Adipocyte (in vitro differentiated cells): ENCODE measurements around the gene KANSL2.

Source experiments
- DNase-seq: peaks from one replicate; pipeline ENCODE4 v3.0.0-alpha.2; 2015; ENCODE audit warnings: low read depth
- H3K27me3 ChIP-seq: replicated peaks from 2 replicates; pipeline ENCODE4 v1.7.0; 2013; ENCODE audit warnings: mild to moderate bottlenecking, low read length, moderate library complexity; ENCODE audit not compliant: control insufficient read depth, insufficient read depth
- H3K36me3 ChIP-seq: 2 replicates; pipeline ENCODE4 v1.7.0; 2013; ENCODE audit warnings: low read length, mild to moderate bottlenecking, moderate library complexity; ENCODE audit not compliant: control insufficient read depth, insufficient read depth, severe bottlenecking
- H3K4me1 ChIP-seq: 2 replicates; pipeline ENCODE4 v1.7.0; 2013; ENCODE audit warnings: mild to moderate bottlenecking, low read length, moderate library complexity; ENCODE audit not compliant: control insufficient read depth, insufficient read depth
- H3K4me3 ChIP-seq: 2 replicates; pipeline ENCODE4 v1.7.0; 2013; ENCODE audit warnings: mild to moderate bottlenecking, low read length, moderate library complexity
- H3K9ac ChIP-seq: 2 replicates; pipeline ENCODE4 v1.7.0; 2013; ENCODE audit warnings: mild to moderate bottlenecking, low read length, moderate library complexity
- H3K9me3 ChIP-seq: 2 replicates; pipeline ENCODE4 v1.7.0; 2013; ENCODE audit warnings: mild to moderate bottlenecking, low read length, moderate library complexity; ENCODE audit not compliant: control insufficient read depth

KANSL2 gene

DNA sequence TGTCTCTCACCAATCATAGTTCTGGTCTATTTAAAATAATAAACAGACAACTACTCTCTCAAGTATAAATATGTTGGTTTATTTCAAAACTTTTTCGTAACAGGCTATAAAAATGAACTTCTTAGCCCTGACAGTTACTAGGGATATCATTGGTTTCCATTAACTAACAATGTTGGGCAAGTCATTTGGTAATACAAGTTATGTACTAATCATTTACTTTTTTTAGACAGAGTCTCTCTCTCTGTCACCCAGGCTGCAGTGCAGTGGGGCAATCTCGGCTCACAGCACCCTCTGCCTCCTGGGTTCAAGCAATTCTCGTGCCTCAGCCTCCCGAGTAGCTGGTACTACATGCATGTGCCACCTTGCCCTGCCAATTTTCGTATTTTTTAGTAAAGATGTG is 14.6 kb upstream of the KANSL2 start:
- DNase-seq: no peak
- Histone ChIP-seq H3K36me3 (peaks cover 68% of the 10 kb centered on the region), H3K9me3 (no peaks in the 10 kb centered on the region), H3K9ac (no peak overlapping the region), H3K4me3 (no peak overlapping the region), H3K4me1 (peaks cover 18% of the 10 kb centered on the region), H3K27me3 (no peaks in the 10 kb centered on the region)

DNA sequence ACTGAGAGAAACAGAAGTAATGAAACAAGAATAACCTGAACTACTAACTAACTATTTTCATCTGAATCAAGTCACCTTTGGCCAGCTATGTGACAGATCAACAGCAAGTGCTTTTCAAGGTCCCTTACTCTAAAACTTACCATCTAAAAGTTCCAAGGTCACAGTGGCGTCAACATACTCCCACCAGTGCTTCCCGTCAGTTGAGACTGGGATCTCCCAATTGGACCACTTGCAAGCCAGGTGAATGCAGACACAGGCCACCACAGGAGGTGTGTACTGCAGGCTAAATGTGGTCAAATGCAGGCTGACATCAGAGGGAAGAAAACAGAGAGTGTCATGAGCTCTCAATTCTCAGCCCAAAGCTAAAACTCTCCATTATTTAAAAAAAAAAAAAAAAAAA is 13.8 kb upstream of the KANSL2 start:
- H3K36me3 ChIP-seq: peaks cover 70% of the 10 kb centered on the region
- no peak for DNase-seq
- H3K4me3 ChIP-seq: no peak overlapping the region

DNA sequence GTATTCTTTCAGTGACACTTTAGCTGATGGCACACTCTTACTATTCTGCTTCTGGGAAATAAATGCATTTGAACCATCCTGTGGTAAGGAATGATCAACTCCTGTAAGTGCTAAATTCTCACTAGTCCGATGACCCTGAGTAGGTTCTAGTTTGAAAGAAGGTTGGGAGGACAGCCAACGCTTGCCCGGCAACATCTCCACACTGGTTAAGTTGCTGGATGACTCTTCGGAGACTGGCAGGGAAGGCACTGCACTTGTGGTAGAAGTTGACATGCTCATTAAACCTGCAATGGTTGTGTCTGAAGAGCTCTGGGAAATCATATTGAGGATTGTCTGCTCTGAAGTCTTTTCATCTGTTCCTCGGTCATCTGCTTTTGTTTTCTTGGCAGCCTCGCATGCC is 12.0 kb upstream of the KANSL2 start:
- no peak overlapping the region for H3K4me3 ChIP-seq
- H3K36me3 ChIP-seq: peaks cover 80% of the 10 kb centered on the region
- no peak for DNase-seq
- no peak overlapping the region for H3K9ac ChIP-seq
- H3K9me3 ChIP-seq: no peaks in the 10 kb centered on the region
- peaks cover 29% of the 10 kb centered on the region for H3K4me1 ChIP-seq
- H3K27me3 ChIP-seq: no peaks in the 10 kb centered on the region

More for the DNA sequence above, 13.8 kb upstream of the KANSL2 start:
- H3K9me3 ChIP-seq: no peaks in the 10 kb centered on the region
- H3K27me3 ChIP-seq: no peaks in the 10 kb centered on the region
- H3K4me1 ChIP-seq: peaks cover 23% of the 10 kb centered on the region
- H3K9ac ChIP-seq: no peak overlapping the region

DNA sequence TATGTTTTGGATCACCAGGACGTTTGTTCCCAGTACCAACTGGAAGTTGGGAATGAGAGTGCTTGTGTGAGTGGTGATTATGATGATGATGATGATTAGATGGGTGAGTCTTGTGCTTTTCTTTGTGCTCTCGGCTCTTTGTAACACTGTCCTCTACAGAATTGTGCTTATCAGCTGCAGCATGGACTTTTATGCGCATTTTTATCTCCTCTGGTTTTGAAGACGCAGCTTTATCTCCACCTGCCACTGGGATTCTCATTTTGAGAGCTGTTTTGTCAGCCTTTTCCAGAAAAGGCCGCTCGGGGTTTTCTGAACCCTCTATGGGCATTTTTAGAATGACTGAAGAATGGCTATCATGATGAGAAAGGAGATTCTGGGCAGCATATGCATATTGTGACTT is 11.5 kb upstream of the KANSL2 start:
- H3K27me3 ChIP-seq: no peaks in the 10 kb centered on the region
- H3K9me3 ChIP-seq: no peaks in the 10 kb centered on the region
- H3K9ac ChIP-seq: no peak overlapping the region
- H3K4me1 ChIP-seq: peaks cover 29% of the 10 kb centered on the region
- no peak for DNase-seq
- no peak overlapping the region for H3K4me3 ChIP-seq
- peaks cover 80% of the 10 kb centered on the region for H3K36me3 ChIP-seq

DNA sequence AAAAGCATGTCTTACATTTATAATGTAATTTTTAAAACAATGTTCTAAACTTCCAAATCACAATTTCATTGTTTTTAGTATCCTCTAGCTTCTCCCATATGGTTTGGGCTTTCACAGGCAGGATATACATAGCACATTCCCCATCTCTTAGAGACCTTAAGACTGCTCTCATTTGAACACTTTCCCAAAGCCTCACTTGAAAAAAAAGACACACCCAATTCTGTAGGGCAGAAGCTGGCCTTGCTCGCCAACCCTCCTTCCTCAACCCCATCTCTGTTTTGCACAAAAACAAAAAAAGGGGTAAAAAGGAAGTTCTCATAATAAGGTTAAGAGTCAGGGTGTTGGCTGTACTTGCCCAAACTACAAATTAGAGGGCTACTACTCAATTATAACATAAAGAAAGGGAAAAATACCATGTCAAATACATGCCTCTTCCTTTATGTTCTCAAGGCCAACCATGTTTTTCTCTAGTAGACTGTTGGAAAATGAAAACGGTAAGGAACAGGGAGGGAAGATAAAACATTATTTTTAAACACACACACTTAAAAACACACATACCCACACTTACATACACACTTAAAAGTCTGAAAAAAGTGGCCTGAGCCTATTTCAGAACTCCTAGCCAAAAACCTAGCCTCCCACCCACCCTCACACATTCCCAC is 9.9 kb upstream of the KANSL2 start:
- H3K4me3 ChIP-seq: no peak overlapping the region
- no peak overlapping the region for H3K9ac ChIP-seq
- no peaks in the 10 kb centered on the region for H3K9me3 ChIP-seq
- peaks cover 82% of the 10 kb centered on the region for H3K36me3 ChIP-seq
- no peak for DNase-seq
- H3K4me1 ChIP-seq: peaks cover 29% of the 10 kb centered on the region
- no peaks in the 10 kb centered on the region for H3K27me3 ChIP-seq

DNA sequence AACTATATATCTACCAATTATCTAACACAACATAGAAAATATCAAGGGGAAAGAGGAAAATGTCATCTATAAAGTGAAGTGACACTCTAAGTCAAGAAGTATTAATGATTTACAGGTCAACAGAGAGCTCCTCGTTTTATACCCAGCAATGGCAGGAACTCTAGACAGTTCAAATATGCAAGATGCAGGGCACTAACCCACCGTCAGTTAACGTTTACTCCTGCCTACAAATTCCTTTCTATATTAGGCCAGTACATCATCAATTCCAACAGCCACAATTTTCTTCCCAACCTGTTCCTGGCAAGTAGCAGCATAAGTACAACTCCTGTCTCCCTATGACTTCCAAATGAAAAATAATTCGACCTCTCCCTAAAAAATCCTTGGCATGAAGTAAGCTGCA is 9.0 kb upstream of the KANSL2 start:
- no peaks in the 10 kb centered on the region for H3K9me3 ChIP-seq
- H3K4me1 ChIP-seq: peaks cover 25% of the 10 kb centered on the region
- H3K9ac ChIP-seq: no peak overlapping the region
- H3K27me3 ChIP-seq: no peaks in the 10 kb centered on the region
- no peak for DNase-seq
- H3K4me3 ChIP-seq: no peak overlapping the region
- peaks cover 80% of the 10 kb centered on the region for H3K36me3 ChIP-seq

DNA sequence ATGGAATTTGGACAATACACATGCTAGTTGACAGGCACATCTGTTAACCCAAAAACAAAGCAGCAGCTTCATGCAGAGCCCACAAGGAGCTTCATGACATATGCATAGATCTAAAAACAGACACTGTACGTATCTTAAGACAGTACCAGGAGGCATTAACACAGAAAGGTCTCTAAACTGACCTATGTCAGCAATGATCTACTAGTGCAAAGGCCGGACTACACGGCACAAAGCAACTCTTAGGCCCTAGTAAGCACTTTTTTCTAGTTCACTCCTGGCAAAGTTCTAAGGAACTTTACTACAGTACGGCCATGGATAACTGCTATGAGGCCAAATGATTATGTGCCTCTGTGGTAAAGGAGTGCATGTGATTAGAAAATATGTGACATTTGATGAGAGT is 8.4 kb upstream of the KANSL2 start:
- no peak for DNase-seq
- H3K27me3 ChIP-seq: no peaks in the 10 kb centered on the region
- no peak overlapping the region for H3K4me3 ChIP-seq
- H3K9ac ChIP-seq: no peak overlapping the region
- peaks cover 19% of the 10 kb centered on the region for H3K4me1 ChIP-seq
- no peaks in the 10 kb centered on the region for H3K9me3 ChIP-seq
- H3K36me3 ChIP-seq: peaks cover 74% of the 10 kb centered on the region

DNA sequence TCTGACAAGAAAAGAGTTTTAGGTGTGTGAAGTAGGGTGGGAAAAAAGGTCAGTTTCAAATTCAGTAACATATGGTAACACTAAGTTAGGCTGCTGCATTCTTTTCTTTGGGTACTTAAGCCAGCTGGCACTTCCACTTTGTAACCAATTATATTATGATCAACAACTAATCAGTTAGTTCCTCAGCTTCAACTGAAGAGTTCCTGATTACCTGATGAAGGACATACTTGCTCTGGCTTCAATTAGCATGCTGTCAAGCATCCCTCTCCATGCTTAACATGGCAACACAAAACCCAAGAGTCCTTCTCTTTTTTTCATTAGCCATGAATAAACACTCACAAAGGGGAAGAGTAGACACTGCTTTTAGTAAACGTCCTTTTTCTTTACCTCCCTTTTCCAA is 6.8 kb upstream of the KANSL2 start:
- peaks cover 59% of the 10 kb centered on the region for H3K36me3 ChIP-seq

DNA sequence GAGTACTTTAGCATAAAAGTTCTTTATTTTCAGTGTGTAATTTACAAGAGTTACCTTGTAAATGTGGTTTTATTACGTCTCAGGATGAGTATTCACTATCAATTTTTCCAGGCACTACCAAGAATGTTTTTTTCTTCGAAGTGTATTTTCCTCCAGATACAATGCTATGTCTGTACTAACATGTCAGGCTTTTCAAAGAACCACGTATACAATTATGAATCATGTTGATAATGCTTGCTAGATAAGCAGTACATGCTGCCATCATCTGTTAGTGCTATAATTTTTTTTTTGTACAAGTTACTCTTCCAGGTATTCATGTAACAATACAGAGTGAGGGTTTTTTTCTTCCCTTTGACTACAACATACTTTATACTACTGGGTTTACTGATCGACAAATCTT is 5.6 kb upstream of the KANSL2 start:
- Histone ChIP-seq H3K4me1 (peaks cover 16% of the 10 kb centered on the region), H3K9me3 (no peaks in the 10 kb centered on the region), H3K36me3 (peaks cover 46% of the 10 kb centered on the region), H3K27me3 (no peaks in the 10 kb centered on the region), H3K9ac (no peak overlapping the region), H3K4me3 (no peak overlapping the region)
- no peak for DNase-seq

More for the DNA sequence above, 6.8 kb upstream of the KANSL2 start:
- Histone ChIP-seq H3K4me1 (peaks cover 19% of the 10 kb centered on the region), H3K4me3 (no peak overlapping the region), H3K9me3 (no peaks in the 10 kb centered on the region), H3K27me3 (no peaks in the 10 kb centered on the region), H3K9ac (no peak overlapping the region)
- no peak for DNase-seq

DNA sequence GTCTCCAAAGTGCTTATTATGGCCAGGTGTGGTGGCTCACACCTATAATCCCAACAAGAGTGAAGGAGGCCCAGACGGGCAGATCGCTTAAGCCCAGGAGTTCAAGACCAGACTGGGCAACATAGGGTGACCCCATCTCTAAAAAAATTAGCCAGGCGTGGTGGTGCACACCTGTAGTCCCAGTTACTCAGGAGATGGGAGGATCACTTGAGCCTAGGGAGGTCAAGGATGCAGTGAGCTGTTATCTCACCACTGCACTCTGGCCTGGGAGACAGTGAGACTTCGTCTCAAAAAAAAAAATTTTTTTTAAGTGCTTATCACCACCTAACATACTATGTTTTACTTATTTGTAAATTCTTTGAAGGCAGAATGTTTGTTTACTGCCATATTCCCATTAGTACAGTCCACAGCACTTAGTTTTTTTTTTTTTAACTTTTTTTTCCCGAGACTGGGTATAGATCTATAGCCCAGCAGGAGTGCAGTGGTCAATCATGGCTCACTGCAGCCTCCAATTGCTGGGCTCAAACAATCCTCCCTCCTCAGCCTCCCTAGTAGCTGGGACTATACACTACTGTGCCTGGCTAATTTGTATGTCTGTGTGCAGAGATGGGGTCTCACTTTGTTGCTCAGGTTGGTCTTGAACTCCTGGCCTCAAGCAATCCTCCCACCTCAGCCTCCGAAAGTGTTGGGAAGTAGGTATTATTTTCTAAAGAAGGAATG is 4.7 kb upstream of the KANSL2 start:
- Histone ChIP-seq H3K4me1 (peaks cover 12% of the 10 kb centered on the region), H3K9ac (no peak overlapping the region), H3K27me3 (no peaks in the 10 kb centered on the region), H3K4me3 (no peak overlapping the region), H3K36me3 (peaks cover 39% of the 10 kb centered on the region), H3K9me3 (no peaks in the 10 kb centered on the region)
- DNase-seq: no peak

DNA sequence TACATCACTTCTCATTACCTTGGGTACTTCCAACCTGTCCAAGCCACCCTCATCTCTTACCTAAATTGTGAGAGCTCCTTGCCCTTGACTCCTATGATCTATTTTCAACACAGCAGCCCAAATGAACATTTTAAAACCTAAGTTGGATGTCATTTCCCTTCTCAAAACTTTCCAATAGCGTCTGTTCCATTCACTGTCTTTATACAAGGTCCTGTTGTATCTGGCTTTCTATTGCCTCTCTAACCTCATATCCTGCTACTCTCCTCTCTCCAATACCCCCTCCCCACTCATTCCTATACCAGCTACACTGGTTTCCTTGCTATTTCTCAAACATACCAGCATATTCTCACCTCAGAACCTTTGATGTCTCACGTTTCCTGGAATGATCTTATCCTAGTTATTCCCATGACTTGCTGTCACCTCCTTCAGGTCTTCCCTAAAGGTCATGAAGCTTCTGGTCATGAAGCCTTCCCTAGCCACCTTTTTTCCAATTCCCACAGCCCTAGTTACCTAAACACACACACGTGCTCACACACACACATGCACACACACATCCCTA is 4.1 kb upstream of the KANSL2 start:
- Histone ChIP-seq H3K36me3 (peaks cover 36% of the 10 kb centered on the region), H3K4me1 (peaks cover 9% of the 10 kb centered on the region), H3K27me3 (no peaks in the 10 kb centered on the region), H3K9ac (no peak overlapping the region), H3K4me3 (no peak overlapping the region), H3K9me3 (no peaks in the 10 kb centered on the region)
- DNase-seq: no peak
